Measurements from ENCODE around the gene CCNA1.

CCNA1 gene

DNA sequence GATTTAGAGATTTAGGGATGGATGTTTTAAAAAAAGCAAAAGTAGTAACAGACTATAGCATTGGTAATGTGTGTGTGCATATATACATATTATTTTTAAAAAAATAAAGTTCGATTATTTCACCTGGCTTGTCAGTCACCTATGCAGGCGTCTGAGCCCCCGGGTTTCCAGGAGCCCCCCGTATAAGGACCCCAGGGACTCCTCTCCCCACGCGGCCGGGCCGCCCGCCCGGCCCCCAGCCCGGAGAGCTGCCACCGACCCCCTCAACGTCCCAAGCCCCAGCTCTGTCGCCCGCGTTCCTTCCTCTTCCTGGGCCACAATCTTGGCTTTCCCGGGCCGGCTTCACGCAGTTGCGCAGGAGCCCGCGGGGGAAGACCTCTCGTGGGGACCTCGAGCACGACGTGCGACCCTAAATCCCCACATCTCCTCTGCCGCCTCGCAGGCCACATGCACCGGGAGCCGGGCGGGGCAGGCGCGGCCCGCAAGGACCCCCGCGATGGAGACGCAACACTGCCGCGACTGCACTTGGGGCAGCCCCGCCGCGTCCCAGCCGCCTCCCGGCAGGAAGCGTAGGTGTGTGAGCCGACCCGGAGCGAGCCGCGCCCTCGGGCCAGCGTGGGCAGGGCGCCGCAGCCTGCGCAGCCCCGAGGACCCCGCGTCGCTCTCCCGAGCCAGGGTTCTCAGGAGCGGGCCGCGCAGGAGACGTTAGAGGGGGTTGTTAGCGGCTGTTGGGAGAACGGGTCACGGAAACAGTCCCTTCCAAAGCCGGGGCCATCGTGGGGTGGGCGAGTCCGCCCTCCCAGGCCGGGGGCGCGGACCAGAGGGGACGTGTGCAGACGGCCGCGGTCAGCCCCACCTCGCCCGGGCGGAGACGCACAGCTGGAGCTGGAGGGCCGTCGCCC is 840 bp upstream of the CCNA1 start:
- H3K4me3 ChIP-seq (ENCODE audit: low read length): peak overlapping the region; percentile 58
- DNase-seq (ENCODE audit: low read depth): no peak
- TF ChIP-seq, protein P1, sequence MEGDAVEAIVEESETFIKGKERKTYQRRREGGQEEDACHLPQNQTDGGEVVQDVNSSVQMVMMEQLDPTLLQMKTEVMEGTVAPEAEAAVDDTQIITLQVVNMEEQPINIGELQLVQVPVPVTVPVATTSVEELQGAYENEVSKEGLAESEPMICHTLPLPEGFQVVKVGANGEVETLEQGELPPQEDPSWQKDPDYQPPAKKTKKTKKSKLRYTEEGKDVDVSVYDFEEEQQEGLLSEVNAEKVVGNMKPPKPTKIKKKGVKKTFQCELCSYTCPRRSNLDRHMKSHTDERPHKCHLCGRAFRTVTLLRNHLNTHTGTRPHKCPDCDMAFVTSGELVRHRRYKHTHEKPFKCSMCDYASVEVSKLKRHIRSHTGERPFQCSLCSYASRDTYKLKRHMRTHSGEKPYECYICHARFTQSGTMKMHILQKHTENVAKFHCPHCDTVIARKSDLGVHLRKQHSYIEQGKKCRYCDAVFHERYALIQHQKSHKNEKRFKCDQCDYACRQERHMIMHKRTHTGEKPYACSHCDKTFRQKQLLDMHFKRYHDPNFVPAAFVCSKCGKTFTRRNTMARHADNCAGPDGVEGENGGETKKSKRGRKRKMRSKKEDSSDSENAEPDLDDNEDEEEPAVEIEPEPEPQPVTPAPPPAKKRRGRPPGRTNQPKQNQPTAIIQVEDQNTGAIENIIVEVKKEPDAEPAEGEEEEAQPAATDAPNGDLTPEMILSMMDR (conservative IDR thresholded peaks at IDR 0.05; ENCODE audit: low read depth, low read length): no peak

DNA sequence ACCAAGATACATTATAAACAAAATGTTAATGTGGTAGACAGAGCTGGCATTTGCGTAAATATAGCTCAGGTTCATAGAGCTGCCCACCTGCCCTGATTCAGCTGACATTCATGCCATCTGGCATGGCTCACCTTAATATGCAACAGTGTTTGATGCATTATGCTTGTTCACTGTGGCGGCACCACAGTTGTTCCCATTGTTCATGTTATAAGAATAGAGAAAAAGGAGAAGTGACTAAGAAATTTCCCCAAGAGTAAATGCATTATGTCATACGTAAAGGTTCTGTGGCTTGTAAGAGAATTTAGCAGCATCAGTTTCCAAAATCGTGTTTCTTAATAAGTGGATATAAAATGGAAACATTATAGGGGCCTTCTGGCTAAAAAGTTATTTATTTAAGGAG is 4.5 kb downstream of the CCNA1 start:
- DNase-seq (ENCODE audit: low read depth): no peak
- TF ChIP-seq, protein P1 (conservative IDR thresholded peaks at IDR 0.05; ENCODE audit: low read depth, low read length): no peak
- no peak overlapping the region for H3K4me3 ChIP-seq (ENCODE audit: low read length)

DNA sequence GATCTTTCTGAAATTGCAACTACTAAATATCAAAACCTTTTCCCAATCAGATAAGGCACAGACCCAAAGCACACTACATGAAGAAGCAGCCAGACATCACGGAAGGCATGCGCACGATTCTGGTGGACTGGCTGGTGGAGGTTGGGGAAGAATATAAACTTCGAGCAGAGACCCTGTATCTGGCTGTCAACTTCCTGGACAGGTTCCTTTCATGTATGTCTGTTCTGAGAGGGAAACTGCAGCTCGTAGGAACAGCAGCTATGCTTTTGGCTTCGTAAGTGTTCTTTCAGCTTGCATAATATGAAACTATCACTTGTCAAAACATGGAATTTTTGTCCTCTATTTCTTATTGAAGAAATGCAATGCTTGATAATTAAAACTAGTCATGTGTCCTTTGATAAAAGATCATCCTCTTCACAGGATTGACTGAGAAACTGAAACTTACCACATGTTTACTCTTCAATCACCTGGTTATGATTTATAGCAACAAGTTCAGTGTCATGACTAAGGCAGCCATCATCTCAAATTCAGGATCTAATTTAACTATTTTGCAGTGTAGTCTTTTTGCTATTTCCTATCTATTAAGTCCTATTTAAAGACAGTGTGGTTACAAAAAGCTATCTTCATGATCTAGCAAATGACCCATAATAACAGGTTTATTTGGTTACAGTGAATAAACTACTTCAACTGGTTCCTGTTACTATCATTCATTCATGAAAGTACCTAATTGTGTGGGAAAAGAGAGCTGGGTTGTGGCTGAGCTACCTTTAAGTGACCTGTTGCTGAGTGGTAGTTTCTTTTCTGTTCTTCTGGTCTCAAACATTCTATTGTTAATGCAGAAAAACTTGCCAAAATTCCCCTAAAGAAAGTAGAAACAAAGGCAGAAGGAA is 6.5 kb downstream of the CCNA1 start:
- no peak overlapping the region for H3K4me3 ChIP-seq (ENCODE audit: low read length)
- DNase-seq (ENCODE audit: low read depth): no peak
- TF ChIP-seq, protein P1 (conservative IDR thresholded peaks at IDR 0.05; ENCODE audit: low read depth, low read length): no peak

DNA sequence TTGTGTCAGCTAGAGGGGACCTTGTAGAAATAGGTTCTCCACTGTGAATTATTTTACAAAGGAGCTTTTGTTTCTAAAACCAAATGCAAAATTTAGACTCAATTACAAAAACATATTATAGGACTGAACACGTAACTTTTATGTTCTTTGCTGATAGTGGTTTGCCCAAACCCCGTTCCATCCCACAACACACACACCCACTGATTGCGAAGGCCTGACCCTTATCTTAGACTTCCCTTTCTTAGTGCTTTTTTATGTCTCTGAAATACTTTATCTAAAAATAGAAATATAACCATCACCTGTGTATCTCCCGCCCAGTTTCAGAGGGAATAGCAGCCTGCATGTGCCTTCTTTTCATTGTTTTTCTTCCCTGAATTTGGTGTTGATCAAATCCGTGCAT is 13.0 kb downstream of the CCNA1 start:
- no peak overlapping the region for H3K4me3 ChIP-seq (ENCODE audit: low read length)
- TF ChIP-seq, protein P1 (conservative IDR thresholded peaks at IDR 0.05; ENCODE audit: low read depth, low read length): no peak
- DNase-seq (ENCODE audit: low read depth): no peak

DNA sequence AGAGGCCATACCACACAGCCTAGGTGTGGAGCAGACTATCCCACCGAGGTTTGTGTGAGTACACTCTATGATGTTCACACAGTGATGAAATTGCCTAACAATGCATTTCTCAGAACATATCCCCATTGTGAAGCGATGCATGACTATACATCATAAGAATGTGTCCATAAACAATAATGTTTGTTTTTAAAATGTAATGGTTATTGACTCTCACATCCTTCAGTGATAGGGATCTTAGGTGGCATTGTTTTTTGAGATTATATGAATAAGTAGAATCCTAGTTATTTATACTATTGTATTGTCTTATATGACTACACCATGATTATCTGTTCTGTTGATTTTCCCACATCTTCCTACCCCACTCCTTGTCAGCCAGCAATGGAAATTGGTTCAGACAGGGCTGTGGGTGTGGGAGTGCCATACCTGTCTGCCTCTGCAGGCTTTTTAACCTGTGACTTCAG is 13.6 kb downstream of the CCNA1 start:
- no peak for DNase-seq (ENCODE audit: low read depth)

DNA sequence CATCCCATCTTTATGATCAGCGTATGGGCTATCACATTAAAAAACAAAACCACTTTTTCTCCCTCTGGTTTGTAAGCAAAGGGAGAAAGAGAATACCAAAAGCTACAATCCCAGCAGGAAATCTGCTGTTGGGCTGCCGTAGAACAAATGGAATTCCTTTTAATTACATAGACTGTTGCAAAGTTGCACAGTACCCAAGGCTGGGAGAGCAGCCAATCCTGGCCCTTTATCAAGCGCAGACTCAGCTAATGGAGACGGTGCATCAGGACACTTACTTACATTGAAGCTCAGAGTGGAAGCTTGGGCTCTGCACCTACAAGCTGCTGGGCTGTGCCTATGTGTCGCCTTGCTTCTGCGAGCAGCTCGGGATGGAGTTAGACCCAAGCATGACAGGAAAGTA is 15.2 kb downstream of the CCNA1 start:
- no peak for DNase-seq (ENCODE audit: low read depth)
- TF ChIP-seq, protein P1 (conservative IDR thresholded peaks at IDR 0.05; ENCODE audit: low read depth, low read length): no peak
- no peak overlapping the region for H3K4me3 ChIP-seq (ENCODE audit: low read length)

More for the DNA sequence above, 13.6 kb downstream of the CCNA1 start:
- TF ChIP-seq, protein P1 (conservative IDR thresholded peaks at IDR 0.05; ENCODE audit: low read depth, low read length): no peak
- H3K4me3 ChIP-seq (ENCODE audit: low read length): no peak overlapping the region

All from retinal pigment epithelial cell (primary cell).